Heart right ventricle (tissue), 16 donors: ENCODE measurements around the gene NIPAL1. TPM values are rescaled to one million over a fixed set of nuclear protein-coding genes. Genes with fewer than 3 reads are reported as not detected.

Experiments
- ATAC-seq, 8 donors: fragments of 200-7000 bp; cut with Tn5 transposase; one replicate each; pipeline ENCODE4 v1.9.1; 2020; ENCODE audit warnings: mild to moderate bottlenecking in 8 of 8, moderate library complexity in 8 of 8, moderate number of reproducible peaks in 1 of 8
- DNase-seq, 2 donors: peaks; one replicate each; pipeline ENCODE4 v3.0.0-alpha.2; 2020
- H3K27ac ChIP-seq, 10 donors: fragments of 200-600 bp; sonication (generic) in 2 of 10; one replicate each; pipeline versions ENCODE4 v1.5.0 to v1.8.0; 2020 to 2022; ENCODE audit warnings: mild to moderate bottlenecking in 3 of 10
- H3K27me3 ChIP-seq, 7 donors: fragments of 200-600 bp; one replicate each; pipeline ENCODE4 v1.8.0; 2021 to 2022; ENCODE audit warnings: mild to moderate bottlenecking in 2 of 7
- H3K36me3 ChIP-seq, 9 donors: fragments of 200-600 bp; sonication (generic) in 1 of 9; one replicate each; pipeline versions ENCODE4 v1.5.0 to v1.8.0; 2020 to 2022; ENCODE audit warnings: mild to moderate bottlenecking in 2 of 9
- H3K4me1 ChIP-seq, 9 donors: fragments of 200-600 bp; sonication (generic) in 1 of 9; one replicate each; pipeline versions ENCODE4 v1.5.0 to v1.8.0; 2020 to 2022; ENCODE audit warnings: mild to moderate bottlenecking in 4 of 9
- H3K4me3 ChIP-seq, 10 donors: fragments of 200-600 bp; sonication (generic) in 2 of 10; one replicate each; pipeline versions ENCODE4 v1.5.0 to v1.8.0; 2020 to 2022; ENCODE audit warnings: mild to moderate bottlenecking in 7 of 10, moderate library complexity in 2 of 10
- H3K9me3 ChIP-seq, 11 donors: fragments of 200-600 bp in 10 of 11; sonication (generic) in 2 of 11; one replicate each; pipeline versions ENCODE4 v1.5.0 to v1.8.0; 2013 to 2022; ENCODE audit warnings: mild to moderate bottlenecking in 2 of 11, control low read depth in 1 of 11, moderate library complexity in 1 of 11
- CTCF ChIP-seq, 9 donors: fragments of 200-600 bp; sonication (generic) in 2 of 9; IDR thresholded peaks; one replicate each; pipeline versions ENCODE4 v1.5.0 to v1.8.0; 2021 to 2022; ENCODE audit warnings: antibody characterized with exemption in 9 of 9, mild to moderate bottlenecking in 5 of 9, moderate library complexity in 1 of 9
- WGBS, 2 donors: extraction: QIAGEN DNeasy Blood & Tissue Kit; methylation state at CpG; one replicate each; pipeline ENCODE4 v1.1.7; 2013; ENCODE audit warnings: inconsistent platforms in 1 of 2; 5-methylcytosine and 5-hydroxymethylcytosine counted together
- intact Hi-C, 10 donors: fragments of 100-400 bp; cut with DNase I; formaldehyde crosslinking; loops; one replicate each; pipeline versions ENCODE4 v1.11.1 to v1.14.2; 2022
- polyA plus RNA-seq, 2 donors: library from polyadenylated mRNA; stranded (reverse); fragments of 200-250 nt; gene quantifications; one replicate each; pipeline ENCODE4 v1.2.3, GENCODE V29; 2013
- total RNA-seq, 10 donors: library from RNA; stranded (reverse); fragmentation: NEBNext Ultra II Directional in 3 of 10; extraction: Animal tissue kit (Norgen Biotek cat#: 25700) in 3 of 10; gene quantifications; one replicate each; pipeline versions ENCODE4 v1.2.1 to v1.2.4, GENCODE V29; 2021 to 2023
- donor health status: Arrhythmogenic right ventricular cardiomyopathy.
- donor health status: ischemic (EF 13 %, LVEDD 7.1; RV severe dilation, severe dysfunction).
- donor health status: healthy with polysubstance abuse.
- donor health status: DM: no; HTN: yes; CAD: no.
- donor health status: DM: no; HTN: no; CAD: no.
- donor health status: ischemic (EF 25% LVEDD 6.9; RV normal size, moderate dysfunction).
- donor health status: ischemic (EF 25% LVEDD 5.7; RV mildly dilated, moderate dysfunction).
- donor health status: healthy.
- donor health status: DM: yes; HTN: yes; CAD: no.
- donor health status: Ischemic cardiomyopathy.
- donor health status: ischemic (EF 35%, LVEDD 5.7; RV mildly dilated, moderate dysfunction).
- donor health status: nonischemic (EF 11% LVEDD 7.7; RV severe dilation, severe dysfunction).
- donor health status: DM: yes; HTN: yes; CAD: no.
- donor health status: PGD.
- donor health status: ischemic (EF 29% LVEDD 5.4; RV normal size, mild dysfunction).
- donor health status: nonischemic (EF 23%, LVEDD 6.1; RV moderate dilation, normal function).

NIPAL1 gene
- total and polyA plus RNA-seq, 12 donors: 0.04 to 1.4 (median 0.45) TPM

- DNase-seq (no peak), ATAC-seq (no peak)
- H3K4me1 ChIP-seq: peaks cover 0 to 10% (median 0%) of the 10 kb centered on the region in 9 donors
- no peaks in the 10 kb centered on the region for H3K36me3 ChIP-seq
- H3K27ac ChIP-seq: no peak overlapping the region
- peaks cover 0 to 36% (median 0%) of the 10 kb centered on the region in 7 donors for H3K27me3 ChIP-seq
- H3K4me3 ChIP-seq: no peak overlapping the region
- TF ChIP-seq CTCF (IDR thresholded peaks at IDR 0.05): no peak
- H3K9me3 ChIP-seq: no peaks in the 10 kb centered on the region
- WGBS, 2 donors: 84 to 87% methylated on average over 4 of the region's 4 CpGs
- intact Hi-C loops: no loop called here
Observed at GRCh38 chr4:48041535-48042137, 25.1 kb downstream of the NIPAL1 start.

GRCh38 chr4:48042979-48043461, 26.4 kb downstream of the NIPAL1 start:
- H3K27me3 ChIP-seq: peaks cover 0 to 49% (median 0%) of the 10 kb centered on the region in 7 donors
- no peak for TF ChIP-seq CTCF (IDR thresholded peaks at IDR 0.05)
- WGBS, 2 donors: 65 to 78% methylated on average over 3 of the region's 3 CpGs
- peaks cover 0 to 21% (median 6%) of the 10 kb centered on the region in 9 donors for H3K4me1 ChIP-seq
- intact Hi-C loops: no loop called here
- no peaks in the 10 kb centered on the region for H3K36me3 ChIP-seq
- ATAC-seq (no peak), DNase-seq (no peak)
- no peak overlapping the region for H3K4me3 ChIP-seq
- H3K27ac ChIP-seq: no peak overlapping the region
- no peaks in the 10 kb centered on the region for H3K9me3 ChIP-seq

- H3K4me3 ChIP-seq: no peak overlapping the region
- H3K4me1 ChIP-seq: peaks cover 0 to 25% (median 6%) of the 10 kb centered on the region in 9 donors
- H3K27ac ChIP-seq: no peak overlapping the region
- H3K9me3 ChIP-seq: no peaks in the 10 kb centered on the region
- intact Hi-C loops: no loop called here
- DNase-seq: no peak
- WGBS, 2 donors: 70 to 73% methylated on average over 2 of the region's 2 CpGs
- no peak for TF ChIP-seq CTCF (IDR thresholded peaks at IDR 0.05)
- no peaks in the 10 kb centered on the region for H3K36me3 ChIP-seq
- no peak for ATAC-seq
- peaks cover 0 to 53% (median 0%) of the 10 kb centered on the region in 7 donors for H3K27me3 ChIP-seq
Observed at GRCh38 chr4:48043504-48043903, 26.9 kb downstream of the NIPAL1 start.

GRCh38 chr4:48044298-48044697, 27.7 kb downstream of the NIPAL1 start:
- ATAC-seq (no peak), DNase-seq (no peak)
- Histone ChIP-seq H3K4me1 (peaks cover 0 to 25% (median 6%) of the 10 kb centered on the region in 9 donors), H3K27ac (no peak overlapping the region), H3K9me3 (no peaks in the 10 kb centered on the region), H3K36me3 (no peaks in the 10 kb centered on the region), H3K4me3 (no peak overlapping the region), H3K27me3 (peaks cover 0 to 60% (median 0%) of the 10 kb centered on the region in 7 donors)
- intact Hi-C loops: no loop called here
- WGBS, 2 donors: 85 to 86% methylated on average over 2 of the region's 2 CpGs
- TF ChIP-seq CTCF (IDR thresholded peaks at IDR 0.05): no peak
